ENCODE results near the gene ZNF827.

The ZNF827 gene

GRCh38 chr4:145881989-145882388 lies 56.6 kb downstream of the ZNF827 start:
- no peak for TF ChIP-seq CTCF (IDR thresholded peaks at IDR 0.05; ENCODE audit: low read depth, low read length)
- DNase-seq (ENCODE audit: extremely low read depth, low read depth): no peak

DNA sequence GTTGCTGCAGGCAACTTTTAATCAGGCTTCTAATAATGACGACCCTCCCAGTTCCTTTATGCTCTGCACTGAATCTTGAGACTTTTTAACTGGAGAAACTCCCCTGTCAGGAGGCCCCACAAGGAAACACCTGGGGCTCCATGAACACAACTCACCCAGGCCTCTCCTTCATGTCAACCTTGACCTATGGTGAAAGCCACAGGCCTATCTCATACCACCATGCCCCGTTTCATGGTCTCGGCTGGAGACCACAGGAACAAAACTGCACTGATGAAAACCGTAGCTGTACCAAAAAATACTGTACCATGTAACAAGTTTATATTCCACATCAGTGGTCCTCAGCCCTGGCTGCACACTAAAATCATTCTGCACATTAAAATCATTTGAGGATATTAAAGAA lies 57.0 kb downstream of the ZNF827 start:
- no peak for TF ChIP-seq CTCF (IDR thresholded peaks at IDR 0.05; ENCODE audit: low read depth, low read length)

GRCh38 chr4:145880355-145880960 lies 58.2 kb downstream of the ZNF827 start:
- DNase-seq (ENCODE audit: extremely low read depth, low read depth): no peak
- no peak for TF ChIP-seq CTCF (IDR thresholded peaks at IDR 0.05; ENCODE audit: low read depth, low read length)

More for the DNA sequence above, 57.0 kb downstream of the ZNF827 start:
- no peak for DNase-seq (ENCODE audit: extremely low read depth, low read depth)

DNA sequence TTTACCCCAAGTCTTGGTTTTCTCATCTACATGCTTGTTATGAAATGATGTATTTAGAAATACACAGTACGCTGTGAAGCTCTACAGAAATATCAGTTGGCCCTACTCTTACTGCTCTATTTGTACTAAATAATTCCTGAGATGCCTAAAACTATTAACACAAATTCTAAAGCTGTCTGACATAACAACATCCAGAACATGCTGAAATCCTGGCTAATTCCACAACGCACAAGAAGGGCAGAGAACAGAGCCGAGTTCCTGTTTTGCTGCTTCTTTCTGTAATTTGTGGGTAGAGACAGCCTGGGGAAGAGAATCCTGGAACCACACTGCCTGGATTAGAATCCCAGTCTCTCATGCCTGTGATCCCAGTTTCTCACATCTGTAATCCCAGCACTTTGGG lies 59.0 kb downstream of the ZNF827 start:
- no peak for DNase-seq (ENCODE audit: extremely low read depth, low read depth)
- no peak for TF ChIP-seq CTCF (IDR thresholded peaks at IDR 0.05; ENCODE audit: low read depth, low read length)

- DNase-seq (ENCODE audit: extremely low read depth, low read depth): peak; percentile 41
- TF ChIP-seq CTCF (IDR thresholded peaks at IDR 0.05; ENCODE audit: low read depth, low read length): no peak
Measured at GRCh38 chr4:145878501-145879435, 59.9 kb downstream of the ZNF827 start.

GRCh38 chr4:145876531-145877180 lies 62.0 kb downstream of the ZNF827 start:
- TF ChIP-seq CTCF (IDR thresholded peaks at IDR 0.05; ENCODE audit: low read depth, low read length): no peak
- no peak for DNase-seq (ENCODE audit: extremely low read depth, low read depth)

- no peak for TF ChIP-seq CTCF (IDR thresholded peaks at IDR 0.05; ENCODE audit: low read depth, low read length)
Measured at GRCh38 chr4:145873901-145874300, 64.7 kb downstream of the ZNF827 start.

More at GRCh38 chr4:145873901-145874300, 64.7 kb downstream of the ZNF827 start:
- no peak for DNase-seq (ENCODE audit: extremely low read depth, low read depth)
